ENCODE data around the gene ZBTB7B. TPM values are rescaled to one million over a fixed set of nuclear protein-coding genes. Genes with fewer than 3 reads are reported as not detected.

The ZBTB7B gene
- polyA plus RNA-seq, 3 donors = 6.3 to 149 (median 9.6) TPM

DNA sequence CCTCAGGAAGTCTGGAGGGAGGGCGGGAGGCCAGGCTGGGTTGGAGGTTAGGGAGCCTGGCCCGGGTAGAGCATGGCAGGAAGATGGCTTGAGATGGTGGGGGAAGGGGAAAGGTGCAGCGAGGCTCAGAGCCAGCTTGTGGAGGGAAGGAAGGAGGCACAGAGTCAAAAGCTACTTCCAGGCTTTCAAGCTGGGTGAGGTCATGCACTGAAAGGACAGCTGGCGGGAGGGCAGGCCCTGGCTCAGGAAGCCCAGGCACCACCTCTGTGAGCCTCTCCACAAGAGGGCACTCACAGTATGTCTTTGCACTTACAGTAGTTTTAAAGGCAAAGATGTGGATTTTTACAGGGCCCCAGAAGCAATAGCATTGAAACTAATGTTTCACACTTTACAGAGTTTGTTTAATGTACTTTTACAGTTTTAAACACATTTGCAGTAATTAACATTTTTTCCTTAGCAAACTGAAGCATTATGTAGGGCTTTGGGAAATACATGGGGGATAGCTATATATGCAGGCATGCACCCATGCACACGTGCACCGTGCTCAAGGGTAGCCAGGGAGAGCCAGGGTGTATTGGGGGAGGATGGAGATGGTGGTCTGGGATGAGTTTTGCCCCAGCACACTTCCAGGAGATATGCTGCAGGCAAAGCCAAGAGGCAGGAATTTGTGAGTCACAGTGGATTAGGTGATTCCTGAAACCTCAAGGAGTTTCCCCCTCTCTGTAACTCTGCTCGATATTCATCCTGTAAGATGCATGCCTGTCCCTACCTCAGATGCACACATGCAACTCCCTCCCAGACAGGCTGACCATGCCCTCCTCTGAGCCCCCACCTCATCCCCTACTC lies 42.4 kb downstream of the ZBTB7B start:
- H3K79me2 ChIP-seq (ENCODE audit: insufficient read depth, low read length) = no peaks in the 10 kb centered on the region
- TF ChIP-seq, protein P1, sequence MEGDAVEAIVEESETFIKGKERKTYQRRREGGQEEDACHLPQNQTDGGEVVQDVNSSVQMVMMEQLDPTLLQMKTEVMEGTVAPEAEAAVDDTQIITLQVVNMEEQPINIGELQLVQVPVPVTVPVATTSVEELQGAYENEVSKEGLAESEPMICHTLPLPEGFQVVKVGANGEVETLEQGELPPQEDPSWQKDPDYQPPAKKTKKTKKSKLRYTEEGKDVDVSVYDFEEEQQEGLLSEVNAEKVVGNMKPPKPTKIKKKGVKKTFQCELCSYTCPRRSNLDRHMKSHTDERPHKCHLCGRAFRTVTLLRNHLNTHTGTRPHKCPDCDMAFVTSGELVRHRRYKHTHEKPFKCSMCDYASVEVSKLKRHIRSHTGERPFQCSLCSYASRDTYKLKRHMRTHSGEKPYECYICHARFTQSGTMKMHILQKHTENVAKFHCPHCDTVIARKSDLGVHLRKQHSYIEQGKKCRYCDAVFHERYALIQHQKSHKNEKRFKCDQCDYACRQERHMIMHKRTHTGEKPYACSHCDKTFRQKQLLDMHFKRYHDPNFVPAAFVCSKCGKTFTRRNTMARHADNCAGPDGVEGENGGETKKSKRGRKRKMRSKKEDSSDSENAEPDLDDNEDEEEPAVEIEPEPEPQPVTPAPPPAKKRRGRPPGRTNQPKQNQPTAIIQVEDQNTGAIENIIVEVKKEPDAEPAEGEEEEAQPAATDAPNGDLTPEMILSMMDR (IDR thresholded peaks at IDR 0.05) = peak; percentile 75
- no peak overlapping the region for H3K9ac ChIP-seq (ENCODE audit: insufficient read depth, low read length, poor library complexity, severe bottlenecking)
- no peaks in the 10 kb centered on the region for H3K27me3 ChIP-seq (ENCODE audit: control insufficient read depth in 2 of 2, insufficient read depth in 2 of 2, low read length in 2 of 2)
- no peaks in the 10 kb centered on the region for H3K9me3 ChIP-seq (replicated peaks in 1 of 2; ENCODE audit: control insufficient read depth in 1 of 2, insufficient read depth in 1 of 2, low read length in 2 of 2)
- H3K27ac ChIP-seq (ENCODE audit: low read depth in 1 of 2, low read length in 2 of 2) = no peak overlapping the region
- H4K20me1 ChIP-seq (ENCODE audit: insufficient read depth, low read length) = no peaks in the 10 kb centered on the region
- intact Hi-C loops (cut with micrococcal nuclease) = loop anchor here in 1 of 2 donors (5.0 kb wide), 1 partner anchor 73 kb away; the partner anchor contains the start of genes CKS1B and SHC1
- H3K4me3 ChIP-seq (replicated peaks in 1 of 3; ENCODE audit: low read depth in 2 of 3, low read length in 3 of 3) = no peak overlapping the region
- peaks cover 16% of the 10 kb centered on the region for H3K4me1 Mint-ChIP-seq
- H3K27ac Mint-ChIP-seq = peak overlapping the region in 4 of 7 donors; percentile 19 to 81 (median 50)
- 54% methylated on average over 6 of the region's 7 CpGs for WGBS (ENCODE audit: insufficient coverage)
- H3K36me3 ChIP-seq (replicated peaks in 1 of 2; ENCODE audit: control insufficient read depth in 1 of 2, insufficient read depth in 2 of 2, low read length in 2 of 2) = no peaks in the 10 kb centered on the region
- peak; percentile 70 to 79 (median 77) for DNase-seq
- H3K4me1 ChIP-seq (ENCODE audit: control insufficient read depth in 1 of 2, insufficient read depth in 2 of 2, low read length in 2 of 2) = peaks cover 7 to 16% of the 10 kb centered on the region in 2 donors
- peaks cover 0 to 1% (median 0%) of the 10 kb centered on the region in 7 donors for H3K9me3 Mint-ChIP-seq
- H3K4me2 ChIP-seq (replicated peaks; ENCODE audit: extremely low read depth, low read length, poor library complexity, severe bottlenecking) = peak overlapping the region; percentile 5
- peak overlapping the region; percentile 19 for H2AFZ ChIP-seq (ENCODE audit: insufficient read depth, low read depth, low read length, poor library complexity, severe bottlenecking)
- peaks cover 0 to 3% of the 10 kb centered on the region in 2 donors for H3K36me3 Mint-ChIP-seq
- H3K27me3 Mint-ChIP-seq (ENCODE audit: low read depth in 3 of 3) = peaks cover 2 to 7% (median 4%) of the 10 kb centered on the region in 3 donors
- H3K4me3 Mint-ChIP-seq = peak overlapping the region in 1 of 2 donors; percentile 57

DNA sequence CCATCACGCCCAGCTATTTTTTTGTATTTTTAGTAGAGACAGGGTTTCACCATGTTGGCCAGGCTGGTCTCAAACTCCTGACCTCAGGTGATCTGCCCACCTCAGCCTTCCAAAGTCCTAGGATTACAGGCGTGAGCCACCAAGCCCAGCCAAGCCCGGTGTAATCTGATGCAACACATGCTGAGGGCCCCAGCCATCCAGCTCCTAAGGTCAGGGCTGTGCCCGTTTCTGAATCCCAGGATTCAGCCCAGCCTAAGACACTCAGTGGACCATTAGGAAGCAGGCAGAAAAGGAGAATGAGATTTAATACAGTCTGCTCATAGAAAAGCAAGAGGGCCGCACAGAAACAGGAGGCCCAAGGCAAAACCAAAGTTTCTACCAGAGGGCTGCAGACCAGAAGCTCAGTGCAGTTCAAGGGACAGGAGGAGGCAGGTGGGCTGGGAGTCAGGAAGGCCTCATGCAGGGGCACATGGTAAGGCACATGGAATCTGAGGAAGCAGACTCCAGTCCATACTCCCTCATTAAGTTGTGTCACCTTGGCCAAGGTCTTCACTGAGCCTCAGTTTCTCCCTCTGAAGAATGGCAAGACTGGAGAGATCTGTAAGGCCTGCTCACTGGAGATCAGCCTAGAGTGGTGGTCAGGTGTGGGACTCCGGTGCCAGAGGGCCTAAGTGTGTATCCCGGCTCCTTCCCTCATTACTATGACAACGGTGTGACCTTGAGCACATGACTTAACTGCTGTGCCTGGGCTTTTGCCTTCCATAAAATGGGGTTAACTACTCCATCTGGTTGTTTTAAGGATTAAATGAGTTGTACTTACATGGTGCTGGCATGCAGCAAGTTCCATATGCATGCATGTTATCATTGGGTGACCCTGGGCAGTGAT lies 46.1 kb downstream of the ZBTB7B start:
- intact Hi-C loops (cut with micrococcal nuclease) = loop anchor here in 1 of 2 donors (5.0 kb wide), 1 partner anchor 76 kb away; the partner anchor contains the start of genes CKS1B and SHC1
- peaks cover 31 to 50% of the 10 kb centered on the region in 2 donors for H3K4me1 ChIP-seq (ENCODE audit: control insufficient read depth in 1 of 2, insufficient read depth in 2 of 2, low read length in 2 of 2)

More for the DNA sequence above, 46.1 kb downstream of the ZBTB7B start:
- Mint-ChIP-seq H3K27ac (no peak overlapping the region), H3K4me3 (no peak overlapping the region), H3K27me3 (ENCODE audit: low read depth in 3 of 3) (peaks cover 0 to 7% (median 4%) of the 10 kb centered on the region in 3 donors), H3K4me1 (peaks cover 36% of the 10 kb centered on the region), H3K36me3 (peaks cover 3 to 4% of the 10 kb centered on the region in 2 donors), H3K9me3 (no peaks in the 10 kb centered on the region)
- Histone ChIP-seq H3K27ac (ENCODE audit: low read depth in 1 of 2, low read length in 2 of 2) (no peak overlapping the region), H3K36me3 (replicated peaks in 1 of 2; ENCODE audit: control insufficient read depth in 1 of 2, insufficient read depth in 2 of 2, low read length in 2 of 2) (peaks cover 3% of the 10 kb centered on the region in 2 donors), H4K20me1 (ENCODE audit: insufficient read depth, low read length) (peaks cover 25% of the 10 kb centered on the region), H3K4me3 (replicated peaks in 1 of 3; ENCODE audit: low read depth in 2 of 3, low read length in 3 of 3) (no peak overlapping the region), H2AFZ (ENCODE audit: insufficient read depth, low read depth, low read length, poor library complexity, severe bottlenecking) (no peak overlapping the region), H3K9me3 (replicated peaks in 1 of 2; ENCODE audit: control insufficient read depth in 1 of 2, insufficient read depth in 1 of 2, low read length in 2 of 2) (no peaks in the 10 kb centered on the region), H3K4me2 (replicated peaks; ENCODE audit: extremely low read depth, low read length, poor library complexity, severe bottlenecking) (no peak overlapping the region), H3K9ac (ENCODE audit: insufficient read depth, low read length, poor library complexity, severe bottlenecking) (no peak overlapping the region), H3K79me2 (ENCODE audit: insufficient read depth, low read length) (peaks cover 15% of the 10 kb centered on the region), H3K27me3 (ENCODE audit: control insufficient read depth in 2 of 2, insufficient read depth in 2 of 2, low read length in 2 of 2) (no peaks in the 10 kb centered on the region)
- TF ChIP-seq, protein P1 (IDR thresholded peaks at IDR 0.05) = no peak
- no peak for DNase-seq
- WGBS (ENCODE audit: insufficient coverage) = 98% methylated on average over 6 of the region's 8 CpGs
